HG02588 (cell line): ENCODE results near the gene PDXK.

Experiments
- ATAC-seq: cut with Tn5 transposase; IDR thresholded peaks from one replicate; pipeline ENCODE4 v1.9.1; 2021; ENCODE audit warnings: mild to moderate bottlenecking, moderate library complexity; ENCODE audit not compliant: unreplicated experiment

Gene PDXK

GRCh38 chr21:43778469-43779335, 59.8 kb downstream of the PDXK start:
- ATAC-seq = no peak

- ATAC-seq = no peak
These were observed 60.7 kb downstream of the PDXK start for GRCh38 chr21:43779660-43780059.

- no peak for ATAC-seq
These were observed 62.9 kb downstream of the PDXK start for GRCh38 chr21:43781846-43782245.

- ATAC-seq = no peak
These were observed 63.6 kb downstream of the PDXK start for GRCh38 chr21:43782431-43783097.

GRCh38 chr21:43783098-43783700, 64.3 kb downstream of the PDXK start:
- no peak for ATAC-seq

GRCh38 chr21:43785134-43785533, 66.2 kb downstream of the PDXK start:
- no peak for ATAC-seq

- ATAC-seq = no peak
These were observed 67.4 kb downstream of the PDXK start for GRCh38 chr21:43786300-43786806.

GRCh38 chr21:43786807-43787440, 68.0 kb downstream of the PDXK start:
- no peak for ATAC-seq

- peak; percentile 77 for ATAC-seq
These were observed 70.5 kb downstream of the PDXK start, which contains the start of gene RRP1 for GRCh38 chr21:43789276-43790009. Gene RRP1, plus strand, starts transcription at chr21:43789577. Its CDS starts 53 bp downstream, at chr21:43789630.

GRCh38 chr21:43790010-43790524, 71.1 kb downstream of the PDXK start:
- ATAC-seq = no peak

- no peak for ATAC-seq
These were observed 73.5 kb downstream of the PDXK start for GRCh38 chr21:43792406-43792805.

GRCh38 chr21:43793243-43793642, 74.3 kb downstream of the PDXK start:
- ATAC-seq = no peak

GRCh38 chr21:43794311-43794710, 75.4 kb downstream of the PDXK start:
- no peak for ATAC-seq

GRCh38 chr21:43794857-43795256, 75.9 kb downstream of the PDXK start:
- no peak for ATAC-seq

GRCh38 chr21:43797415-43797814, 78.5 kb downstream of the PDXK start:
- ATAC-seq = no peak

- no peak for ATAC-seq
These were observed 79.2 kb downstream of the PDXK start for GRCh38 chr21:43797925-43798715.

GRCh38 chr21:43799301-43799840, 80.4 kb downstream of the PDXK start:
- ATAC-seq = no peak

- no peak for ATAC-seq
These were observed 81.2 kb downstream of the PDXK start for GRCh38 chr21:43800124-43800523.

- ATAC-seq = no peak
These were observed 81.6 kb downstream of the PDXK start for GRCh38 chr21:43800566-43800965.
